Progenitor cell of endocrine pancreas (in vitro differentiated cells): ENCODE data around the gene RASL10A. TPM values are rescaled to one million over a fixed set of nuclear protein-coding genes. Genes with fewer than 3 reads are reported as not detected.

Experiments
- DNase-seq: peaks from one replicate; pipeline ENCODE4 v3.0.0; 2021; ENCODE audit warnings: low spot score; ENCODE audit not compliant: unreplicated experiment
- H3K27ac Mint-ChIP-seq: 2 replicates; pipeline ENCODE4 v1.8.0; 2021; ENCODE audit warnings: mild to moderate bottlenecking, moderate library complexity, mixed read lengths
- H3K27me3 Mint-ChIP-seq: 2 replicates; pipeline ENCODE4 v1.8.0; 2021; ENCODE audit warnings: mixed read lengths
- H3K36me3 Mint-ChIP-seq: 2 replicates; pipeline ENCODE4 v1.8.0; 2022; ENCODE audit warnings: mixed read lengths; ENCODE audit not compliant: insufficient read depth
- H3K4me1 Mint-ChIP-seq: 2 replicates; pipeline ENCODE4 v1.8.0; 2021; ENCODE audit warnings: low read depth, mixed read lengths
- H3K4me3 Mint-ChIP-seq: 2 replicates; pipeline ENCODE4 v1.8.0; 2021; ENCODE audit warnings: low read depth, mild to moderate bottlenecking, moderate library complexity, mixed read lengths
- H3K9me3 Mint-ChIP-seq: 2 replicates; pipeline ENCODE4 v1.8.0; 2021; ENCODE audit warnings: low read depth, mixed read lengths
- CTCF ChIP-seq: fragments of 200-600 bp; sonication (generic); IDR thresholded peaks from one replicate; pipeline ENCODE4 v1.5.0; 2021; ENCODE audit warnings: antibody characterized with exemption, mild to moderate bottlenecking; ENCODE audit not compliant: unreplicated experiment
- total RNA-seq: library from RNA; stranded (reverse); gene quantifications from 2 replicates; pipeline ENCODE4 v1.2.1, GENCODE V29; 2021

Gene RASL10A
- total RNA-seq, 1 donor from 2014 or later = 0.31 TPM

DNA sequence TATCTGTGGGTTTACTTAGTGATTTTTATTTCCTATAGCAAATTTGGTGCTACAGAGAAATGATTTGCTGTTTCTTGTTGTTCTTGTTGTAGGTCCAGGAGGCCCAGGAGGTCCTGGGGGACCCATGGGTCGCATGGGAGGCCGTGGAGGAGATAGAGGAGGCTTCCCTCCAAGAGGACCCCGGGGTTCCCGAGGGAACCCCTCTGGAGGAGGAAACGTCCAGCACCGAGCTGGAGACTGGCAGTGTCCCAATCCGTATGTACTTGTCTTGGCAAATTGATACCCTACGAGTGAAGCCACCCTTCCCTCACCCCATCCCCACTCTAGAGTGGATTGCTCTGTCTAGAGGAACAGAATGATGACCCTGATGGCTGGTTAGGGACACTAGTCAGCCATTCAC, 16.9 kb downstream of the RASL10A start:
- H3K27ac Mint-ChIP-seq = peak overlapping the region; percentile 41

GRCh38 chr22:29292379-29292778, 23.1 kb downstream of the RASL10A start:
- Mint-ChIP-seq H3K4me3 (no peak overlapping the region), H3K27ac (no peak overlapping the region), H3K27me3 (no peaks in the 10 kb centered on the region), H3K4me1 (no peaks in the 10 kb centered on the region), H3K9me3 (no peaks in the 10 kb centered on the region), H3K36me3 (peaks cover 43% of the 10 kb centered on the region)
- no peak for DNase-seq
- no peak for TF ChIP-seq CTCF

More for the DNA sequence above, 16.9 kb downstream of the RASL10A start:
- no peak for DNase-seq
- no peak overlapping the region for H3K4me3 Mint-ChIP-seq
- no peaks in the 10 kb centered on the region for H3K4me1 Mint-ChIP-seq
- H3K36me3 Mint-ChIP-seq = peaks cover 39% of the 10 kb centered on the region
- TF ChIP-seq CTCF = no peak
- no peaks in the 10 kb centered on the region for H3K27me3 Mint-ChIP-seq
- no peaks in the 10 kb centered on the region for H3K9me3 Mint-ChIP-seq

- H3K27ac Mint-ChIP-seq = no peak overlapping the region
Observed at GRCh38 chr22:29291215-29291614, 24.3 kb downstream of the RASL10A start.

GRCh38 chr22:29290061-29290460, 25.4 kb downstream of the RASL10A start:
- DNase-seq = no peak
- TF ChIP-seq CTCF = no peak
- Mint-ChIP-seq H3K27ac (no peak overlapping the region), H3K9me3 (no peaks in the 10 kb centered on the region), H3K4me3 (no peak overlapping the region), H3K36me3 (peaks cover 44% of the 10 kb centered on the region), H3K27me3 (no peaks in the 10 kb centered on the region), H3K4me1 (no peaks in the 10 kb centered on the region)

More at GRCh38 chr22:29291215-29291614, 24.3 kb downstream of the RASL10A start:
- H3K4me1 Mint-ChIP-seq = no peaks in the 10 kb centered on the region
- no peak for DNase-seq
- H3K27me3 Mint-ChIP-seq = no peaks in the 10 kb centered on the region
- TF ChIP-seq CTCF = no peak
- no peaks in the 10 kb centered on the region for H3K9me3 Mint-ChIP-seq
- no peak overlapping the region for H3K4me3 Mint-ChIP-seq
- peaks cover 42% of the 10 kb centered on the region for H3K36me3 Mint-ChIP-seq

DNA sequence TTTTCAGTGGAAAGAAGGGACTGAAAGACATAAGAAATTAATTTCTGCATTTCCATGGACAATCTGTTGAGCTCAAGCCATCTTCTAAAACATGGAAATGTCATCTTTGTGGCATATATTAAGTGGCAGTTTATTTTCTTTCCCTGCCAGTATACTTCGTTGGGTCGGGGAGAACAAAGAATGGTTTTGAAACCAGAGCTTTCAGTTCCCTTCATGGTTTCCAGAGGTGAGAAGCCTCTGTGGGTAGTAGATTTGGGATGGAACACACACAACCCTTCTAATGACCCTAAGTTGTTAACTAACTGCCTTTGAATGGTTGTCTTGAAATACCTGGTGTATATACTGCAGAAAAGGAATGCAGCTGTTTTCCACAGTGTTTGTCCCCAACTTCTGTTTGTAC, 26.7 kb downstream of the RASL10A start:
- Mint-ChIP-seq H3K9me3 (no peaks in the 10 kb centered on the region), H3K4me3 (no peak overlapping the region), H3K27me3 (no peaks in the 10 kb centered on the region), H3K27ac (no peak overlapping the region), H3K4me1 (no peaks in the 10 kb centered on the region), H3K36me3 (peaks cover 44% of the 10 kb centered on the region)
- DNase-seq = no peak
- TF ChIP-seq CTCF = no peak
